GM23338 (cell line): ENCODE results near the gene ZNF821. TPM values are rescaled to one million over a fixed set of nuclear protein-coding genes. Genes with fewer than 3 reads are reported as not detected.

ENCODE experiments used
- ATAC-seq: fragments of 200-7000 bp; cut with Tn5 transposase; 3 replicates; pipeline ENCODE4 v1.9.1; 2020
- DNase-seq: peaks from one replicate; pipeline ENCODE4 v3.0.0-alpha.2; 2015; ENCODE audit warnings: low spot score
- H2AFZ ChIP-seq: fragments of 200-600 bp; sonication (generic); 2 replicates; pipeline ENCODE4 v1.8.0; 2016; ENCODE audit warnings: antibody characterized with exemption, mild to moderate bottlenecking, moderate library complexity
- H3F3A ChIP-seq: fragments of 200-600 bp; sonication (generic); replicated peaks from 2 replicates; pipeline ENCODE4 v1.8.0; 2017; ENCODE audit warnings: antibody characterized with exemption, mixed run types, low read depth
- H3K27ac ChIP-seq: fragments of 200-600 bp; sonication (generic); 2 replicates; pipeline ENCODE4 v1.6.1; 2016; ENCODE audit warnings: low read depth
- H3K27me3 ChIP-seq: fragments of 200-600 bp; sonication (generic); 2 replicates; pipeline ENCODE4 v1.8.0; 2016; ENCODE audit warnings: mild to moderate bottlenecking, mixed run types, moderate library complexity; ENCODE audit not compliant: insufficient read depth
- H3K36me3 ChIP-seq: fragments of 200-600 bp; sonication (generic); 2 replicates; pipeline ENCODE4 v1.8.0; 2016; ENCODE audit warnings: mild to moderate bottlenecking; ENCODE audit not compliant: insufficient read depth
- H3K4me1 ChIP-seq: fragments of 200-600 bp; sonication (generic); 2 replicates; pipeline ENCODE4 v1.8.0; 2016; ENCODE audit warnings: mild to moderate bottlenecking, moderate library complexity; ENCODE audit not compliant: insufficient read depth
- H3K4me2 ChIP-seq: fragments of 200-600 bp; sonication (generic); 2 replicates; pipeline ENCODE4 v1.7.1; 2017; ENCODE audit warnings: mixed run types
- H3K4me3 ChIP-seq: fragments of 200-600 bp; sonication (generic); 2 replicates; pipeline ENCODE4 v1.6.1; 2016; ENCODE audit warnings: mixed run types
- H3K79me2 ChIP-seq: fragments of 200-600 bp; sonication (generic); replicated peaks from 2 replicates; pipeline ENCODE4 v1.8.0; 2017; ENCODE audit warnings: mild to moderate bottlenecking; ENCODE audit not compliant: insufficient read depth
- H3K9me2 ChIP-seq: fragments of 200-600 bp; sonication (generic); 2 replicates; pipeline ENCODE4 v1.8.0; 2017; ENCODE audit not compliant: insufficient read depth
- H4K20me1 ChIP-seq: fragments of 200-600 bp; sonication (generic); replicated peaks from 2 replicates; pipeline ENCODE4 v1.8.0; 2017; ENCODE audit warnings: mild to moderate bottlenecking; ENCODE audit not compliant: insufficient read depth
- H3K27ac Mint-ChIP-seq: 2 replicates; pipeline ENCODE4 v1.8.0; 2020; ENCODE audit warnings: inconsistent platforms, mild to moderate bottlenecking, moderate library complexity, mixed read lengths
- H3K27me3 Mint-ChIP-seq: 3 replicates; pipeline ENCODE4 v1.8.0; 2022; ENCODE audit warnings: low read depth, mild to moderate bottlenecking, moderate library complexity, mixed read lengths, inconsistent platforms; ENCODE audit not compliant: insufficient read depth, poor library complexity
- H3K36me3 Mint-ChIP-seq: 3 replicates; pipeline ENCODE4 v1.8.0; 2021; ENCODE audit warnings: low read depth, mild to moderate bottlenecking, inconsistent platforms, moderate library complexity, mixed read lengths
- H3K4me1 Mint-ChIP-seq: 3 replicates; pipeline ENCODE4 v1.8.0; 2020; ENCODE audit warnings: mild to moderate bottlenecking, inconsistent platforms, mixed read lengths
- H3K4me3 Mint-ChIP-seq: 3 replicates; pipeline ENCODE4 v1.8.0; 2021; ENCODE audit warnings: moderate library complexity, mild to moderate bottlenecking, inconsistent platforms, mixed read lengths
- H3K9me3 Mint-ChIP-seq: 3 replicates; pipeline ENCODE4 v1.8.0; 2020; ENCODE audit warnings: moderate library complexity, mild to moderate bottlenecking, inconsistent platforms, mixed read lengths
- CREB1 ChIP-seq: fragments of 250-450 bp; sonication (Bioruptor Pico); IDR thresholded peaks from 2 replicates; pipeline ENCODE4 v1.5.0; 2020; ENCODE audit warnings: low read depth, mild to moderate bottlenecking, moderate library complexity
- EZH2 ChIP-seq: fragments of 200-600 bp; sonication (generic); IDR thresholded peaks from one replicate; pipeline ENCODE4 v1.8.0; 2017; ENCODE audit warnings: antibody characterized with exemption, mild to moderate bottlenecking, low read depth; ENCODE audit not compliant: unreplicated experiment
- EZH2phosphoT487 ChIP-seq: fragments of 200-600 bp; sonication (generic); IDR thresholded peaks from one replicate; pipeline ENCODE4 v1.8.1; 2018; ENCODE audit warnings: antibody characterized with exemption; ENCODE audit not compliant: unreplicated experiment
- JUNB ChIP-seq: IDR thresholded peaks from one replicate; pipeline ENCODE4 v1.6.1; 2016; ENCODE audit warnings: antibody characterized with exemption; ENCODE audit not compliant: unreplicated experiment
- NANOG ChIP-seq: IDR thresholded peaks from 2 replicates; pipeline ENCODE4 v1.6.1; 2016; ENCODE audit warnings: antibody characterized with exemption, borderline replicate concordance
- POLR2AphosphoS5 ChIP-seq: IDR thresholded peaks from 2 replicates; pipeline ENCODE4 v1.6.1; 2016; ENCODE audit warnings: antibody characterized with exemption, low read depth
- STAT1 ChIP-seq: IDR thresholded peaks from one replicate; pipeline ENCODE4 v1.6.1; 2016; ENCODE audit warnings: antibody characterized with exemption; ENCODE audit not compliant: unreplicated experiment
- ZNF114 ChIP-seq: fragments of 250-450 bp; sonication (Bioruptor Pico); IDR thresholded peaks from 2 replicates; pipeline ENCODE4 v1.5.0; 2020; ENCODE audit warnings: mild to moderate bottlenecking, moderate library complexity
- ZNF331 ChIP-seq: fragments of 250-450 bp; sonication (Bioruptor Pico); IDR thresholded peaks from 2 replicates; pipeline ENCODE4 v1.5.0; 2020; ENCODE audit warnings: low read depth, mild to moderate bottlenecking, moderate library complexity
- polyA plus RNA-seq: library from polyadenylated mRNA; unstranded; fragments of >200 nt; fragmentation: Nextera tagmentation; extraction: Ambion mirVana; gene quantifications from 2 replicates; pipeline ENCODE4 v1.2.1, GENCODE V29; 2016
- total RNA-seq: library from RNA; depleted of rRNA; stranded (reverse); fragments of >200 nt; shearing (Covaris generic); gene quantifications from 2 replicates; pipeline ENCODE4 v1.2.3, GENCODE V29; 2014
- TF ChIP-seq, protein P1 (sequence below): IDR thresholded peaks from 2 replicates; pipeline ENCODE4 v1.6.1; 2016; ENCODE audit warnings: antibody characterized with exemption
- TF ChIP-seq, protein P2 (sequence below), 2 experiments: fragments of 200-600 bp in 1 of 2; sonication (generic) in 1 of 2; conservative IDR thresholded peaks; 2 replicates each; pipeline versions ENCODE4 v1.5.1 to v1.6.1; 2016 to 2017; ENCODE audit warnings: antibody characterized with exemption in 2 of 2, low read depth in 2 of 2, mild to moderate bottlenecking in 2 of 2, moderate library complexity in 1 of 2
- TF ChIP-seq, protein P3 (sequence below): fragments of 250-450 bp; sonication (Bioruptor Pico); IDR thresholded peaks from 2 replicates; pipeline ENCODE4 v1.5.0; 2020; ENCODE audit warnings: mild to moderate bottlenecking, moderate library complexity
- TF ChIP-seq, protein P4 (sequence below): IDR thresholded peaks from one replicate; pipeline ENCODE4 v1.6.1; 2018; ENCODE audit warnings: antibody characterized with exemption; ENCODE audit not compliant: unreplicated experiment

ZNF821 gene
- total and polyA plus RNA-seq, 2 experiments from 2014 or later = 13.3 to 14.8 TPM

DNA sequence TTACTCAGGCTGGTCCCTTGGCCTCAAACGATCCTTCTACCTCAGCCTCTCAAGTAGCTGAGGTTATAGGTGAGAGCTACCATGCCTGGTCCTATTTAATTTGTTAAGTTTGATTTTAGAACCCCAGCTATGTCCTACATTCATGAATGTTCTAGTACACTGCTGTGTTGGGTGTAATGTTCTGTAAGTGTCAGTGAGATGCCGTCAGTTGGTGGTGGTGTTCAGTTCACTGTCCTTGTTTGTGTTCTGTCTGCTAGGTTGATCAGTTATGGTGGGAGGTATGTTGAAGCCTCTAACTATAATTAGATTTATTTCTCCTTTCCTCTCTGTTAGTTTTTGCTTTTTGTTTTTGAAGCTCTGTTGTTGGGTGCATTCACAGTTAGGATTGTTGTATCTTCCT, 19.6 kb upstream of the ZNF821 start:
- 0 out of 2 replicates have a peak, but pooled peaks cover 2% of the 10 kb centered on the region for H3F3A ChIP-seq
- TF ChIP-seq ZNF331 (no peak), JUNB (no peak), POLR2AphosphoS5 (no peak), CREB1 (CRISPR knock-in tag) (no peak), EZH2phosphoT487 (no peak), STAT1 (no peak), ZNF114 (no peak), NANOG (no peak), EZH2 (no peak)
- TF ChIP-seq, protein P1, sequence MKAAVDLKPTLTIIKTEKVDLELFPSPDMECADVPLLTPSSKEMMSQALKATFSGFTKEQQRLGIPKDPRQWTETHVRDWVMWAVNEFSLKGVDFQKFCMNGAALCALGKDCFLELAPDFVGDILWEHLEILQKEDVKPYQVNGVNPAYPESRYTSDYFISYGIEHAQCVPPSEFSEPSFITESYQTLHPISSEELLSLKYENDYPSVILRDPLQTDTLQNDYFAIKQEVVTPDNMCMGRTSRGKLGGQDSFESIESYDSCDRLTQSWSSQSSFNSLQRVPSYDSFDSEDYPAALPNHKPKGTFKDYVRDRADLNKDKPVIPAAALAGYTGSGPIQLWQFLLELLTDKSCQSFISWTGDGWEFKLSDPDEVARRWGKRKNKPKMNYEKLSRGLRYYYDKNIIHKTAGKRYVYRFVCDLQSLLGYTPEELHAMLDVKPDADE = no peak
- TF ChIP-seq, protein P2, sequence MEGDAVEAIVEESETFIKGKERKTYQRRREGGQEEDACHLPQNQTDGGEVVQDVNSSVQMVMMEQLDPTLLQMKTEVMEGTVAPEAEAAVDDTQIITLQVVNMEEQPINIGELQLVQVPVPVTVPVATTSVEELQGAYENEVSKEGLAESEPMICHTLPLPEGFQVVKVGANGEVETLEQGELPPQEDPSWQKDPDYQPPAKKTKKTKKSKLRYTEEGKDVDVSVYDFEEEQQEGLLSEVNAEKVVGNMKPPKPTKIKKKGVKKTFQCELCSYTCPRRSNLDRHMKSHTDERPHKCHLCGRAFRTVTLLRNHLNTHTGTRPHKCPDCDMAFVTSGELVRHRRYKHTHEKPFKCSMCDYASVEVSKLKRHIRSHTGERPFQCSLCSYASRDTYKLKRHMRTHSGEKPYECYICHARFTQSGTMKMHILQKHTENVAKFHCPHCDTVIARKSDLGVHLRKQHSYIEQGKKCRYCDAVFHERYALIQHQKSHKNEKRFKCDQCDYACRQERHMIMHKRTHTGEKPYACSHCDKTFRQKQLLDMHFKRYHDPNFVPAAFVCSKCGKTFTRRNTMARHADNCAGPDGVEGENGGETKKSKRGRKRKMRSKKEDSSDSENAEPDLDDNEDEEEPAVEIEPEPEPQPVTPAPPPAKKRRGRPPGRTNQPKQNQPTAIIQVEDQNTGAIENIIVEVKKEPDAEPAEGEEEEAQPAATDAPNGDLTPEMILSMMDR (conservative IDR thresholded peaks at IDR 0.05; ENCODE audit: low read depth in 2 of 2) = no peak
- TF ChIP-seq, protein P3, sequence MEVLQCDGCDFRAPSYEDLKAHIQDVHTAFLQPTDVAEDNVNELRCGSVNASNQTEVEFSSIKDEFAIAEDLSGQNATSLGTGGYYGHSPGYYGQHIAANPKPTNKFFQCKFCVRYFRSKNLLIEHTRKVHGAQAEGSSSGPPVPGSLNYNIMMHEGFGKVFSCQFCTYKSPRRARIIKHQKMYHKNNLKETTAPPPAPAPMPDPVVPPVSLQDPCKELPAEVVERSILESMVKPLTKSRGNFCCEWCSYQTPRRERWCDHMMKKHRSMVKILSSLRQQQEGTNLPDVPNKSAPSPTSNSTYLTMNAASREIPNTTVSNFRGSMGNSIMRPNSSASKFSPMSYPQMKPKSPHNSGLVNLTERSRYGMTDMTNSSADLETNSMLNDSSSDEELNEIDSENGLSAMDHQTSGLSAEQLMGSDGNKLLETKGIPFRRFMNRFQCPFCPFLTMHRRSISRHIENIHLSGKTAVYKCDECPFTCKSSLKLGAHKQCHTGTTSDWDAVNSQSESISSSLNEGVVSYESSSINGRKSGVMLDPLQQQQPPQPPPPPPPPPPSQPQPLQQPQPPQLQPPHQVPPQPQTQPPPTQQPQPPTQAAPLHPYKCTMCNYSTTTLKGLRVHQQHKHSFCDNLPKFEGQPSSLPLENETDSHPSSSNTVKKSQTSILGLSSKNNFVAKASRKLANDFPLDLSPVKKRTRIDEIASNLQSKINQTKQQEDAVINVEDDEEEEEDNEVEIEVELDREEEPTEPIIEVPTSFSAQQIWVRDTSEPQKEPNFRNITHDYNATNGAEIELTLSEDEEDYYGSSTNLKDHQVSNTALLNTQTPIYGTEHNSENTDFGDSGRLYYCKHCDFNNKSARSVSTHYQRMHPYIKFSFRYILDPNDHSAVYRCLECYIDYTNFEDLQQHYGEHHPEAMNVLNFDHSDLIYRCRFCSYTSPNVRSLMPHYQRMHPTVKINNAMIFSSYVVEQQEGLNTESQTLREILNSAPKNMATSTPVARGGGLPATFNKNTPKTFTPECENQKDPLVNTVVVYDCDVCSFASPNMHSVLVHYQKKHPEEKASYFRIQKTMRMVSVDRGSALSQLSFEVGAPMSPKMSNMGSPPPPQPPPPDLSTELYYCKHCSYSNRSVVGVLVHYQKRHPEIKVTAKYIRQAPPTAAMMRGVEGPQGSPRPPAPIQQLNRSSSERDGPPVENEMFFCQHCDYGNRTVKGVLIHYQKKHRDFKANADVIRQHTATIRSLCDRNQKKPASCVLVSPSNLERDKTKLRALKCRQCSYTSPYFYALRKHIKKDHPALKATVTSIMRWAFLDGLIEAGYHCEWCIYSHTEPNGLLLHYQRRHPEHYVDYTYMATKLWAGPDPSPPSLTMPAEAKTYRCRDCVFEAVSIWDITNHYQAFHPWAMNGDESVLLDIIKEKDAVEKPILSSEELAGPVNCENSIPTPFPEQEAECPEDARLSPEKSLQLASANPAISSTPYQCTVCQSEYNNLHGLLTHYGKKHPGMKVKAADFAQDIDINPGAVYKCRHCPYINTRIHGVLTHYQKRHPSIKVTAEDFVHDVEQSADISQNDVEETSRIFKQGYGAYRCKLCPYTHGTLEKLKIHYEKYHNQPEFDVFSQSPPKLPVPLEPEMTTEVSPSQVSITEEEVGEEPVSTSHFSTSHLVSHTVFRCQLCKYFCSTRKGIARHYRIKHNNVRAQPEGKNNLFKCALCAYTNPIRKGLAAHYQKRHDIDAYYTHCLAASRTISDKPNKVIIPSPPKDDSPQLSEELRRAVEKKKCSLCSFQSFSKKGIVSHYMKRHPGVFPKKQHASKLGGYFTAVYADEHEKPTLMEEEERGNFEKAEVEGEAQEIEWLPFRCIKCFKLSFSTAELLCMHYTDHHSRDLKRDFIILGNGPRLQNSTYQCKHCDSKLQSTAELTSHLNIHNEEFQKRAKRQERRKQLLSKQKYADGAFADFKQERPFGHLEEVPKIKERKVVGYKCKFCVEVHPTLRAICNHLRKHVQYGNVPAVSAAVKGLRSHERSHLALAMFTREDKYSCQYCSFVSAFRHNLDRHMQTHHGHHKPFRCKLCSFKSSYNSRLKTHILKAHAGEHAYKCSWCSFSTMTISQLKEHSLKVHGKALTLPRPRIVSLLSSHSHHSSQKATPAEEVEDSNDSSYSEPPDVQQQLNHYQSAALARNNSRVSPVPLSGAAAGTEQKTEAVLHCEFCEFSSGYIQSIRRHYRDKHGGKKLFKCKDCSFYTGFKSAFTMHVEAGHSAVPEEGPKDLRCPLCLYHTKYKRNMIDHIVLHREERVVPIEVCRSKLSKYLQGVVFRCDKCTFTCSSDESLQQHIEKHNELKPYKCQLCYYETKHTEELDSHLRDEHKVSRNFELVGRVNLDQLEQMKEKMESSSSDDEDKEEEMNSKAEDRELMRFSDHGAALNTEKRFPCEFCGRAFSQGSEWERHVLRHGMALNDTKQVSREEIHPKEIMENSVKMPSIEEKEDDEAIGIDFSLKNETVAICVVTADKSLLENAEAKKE (CRISPR knock-in tag) = no peak
- TF ChIP-seq, protein P4, sequence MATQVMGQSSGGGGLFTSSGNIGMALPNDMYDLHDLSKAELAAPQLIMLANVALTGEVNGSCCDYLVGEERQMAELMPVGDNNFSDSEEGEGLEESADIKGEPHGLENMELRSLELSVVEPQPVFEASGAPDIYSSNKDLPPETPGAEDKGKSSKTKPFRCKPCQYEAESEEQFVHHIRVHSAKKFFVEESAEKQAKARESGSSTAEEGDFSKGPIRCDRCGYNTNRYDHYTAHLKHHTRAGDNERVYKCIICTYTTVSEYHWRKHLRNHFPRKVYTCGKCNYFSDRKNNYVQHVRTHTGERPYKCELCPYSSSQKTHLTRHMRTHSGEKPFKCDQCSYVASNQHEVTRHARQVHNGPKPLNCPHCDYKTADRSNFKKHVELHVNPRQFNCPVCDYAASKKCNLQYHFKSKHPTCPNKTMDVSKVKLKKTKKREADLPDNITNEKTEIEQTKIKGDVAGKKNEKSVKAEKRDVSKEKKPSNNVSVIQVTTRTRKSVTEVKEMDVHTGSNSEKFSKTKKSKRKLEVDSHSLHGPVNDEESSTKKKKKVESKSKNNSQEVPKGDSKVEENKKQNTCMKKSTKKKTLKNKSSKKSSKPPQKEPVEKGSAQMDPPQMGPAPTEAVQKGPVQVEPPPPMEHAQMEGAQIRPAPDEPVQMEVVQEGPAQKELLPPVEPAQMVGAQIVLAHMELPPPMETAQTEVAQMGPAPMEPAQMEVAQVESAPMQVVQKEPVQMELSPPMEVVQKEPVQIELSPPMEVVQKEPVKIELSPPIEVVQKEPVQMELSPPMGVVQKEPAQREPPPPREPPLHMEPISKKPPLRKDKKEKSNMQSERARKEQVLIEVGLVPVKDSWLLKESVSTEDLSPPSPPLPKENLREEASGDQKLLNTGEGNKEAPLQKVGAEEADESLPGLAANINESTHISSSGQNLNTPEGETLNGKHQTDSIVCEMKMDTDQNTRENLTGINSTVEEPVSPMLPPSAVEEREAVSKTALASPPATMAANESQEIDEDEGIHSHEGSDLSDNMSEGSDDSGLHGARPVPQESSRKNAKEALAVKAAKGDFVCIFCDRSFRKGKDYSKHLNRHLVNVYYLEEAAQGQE = no peak
- no peaks in the 10 kb centered on the region for H3K27me3 Mint-ChIP-seq
- peaks cover 16% of the 10 kb centered on the region; the same call in 2 of the 3 replicates for H3K36me3 Mint-ChIP-seq
- no peaks in the 10 kb centered on the region for H3K9me3 Mint-ChIP-seq
- no peak overlapping the region for H2AFZ ChIP-seq
- H3K36me3 ChIP-seq = no peaks in the 10 kb centered on the region
- H3K4me2 ChIP-seq = no peak overlapping the region
- H4K20me1 ChIP-seq = peaks cover 99% of the 10 kb centered on the region
- H3K27me3 ChIP-seq = no peaks in the 10 kb centered on the region
- H3K9me2 ChIP-seq = no peaks in the 10 kb centered on the region
- H3K4me3 ChIP-seq = no peak overlapping the region
- ATAC-seq (no peak), DNase-seq (no peak)
- peaks cover 3% of the 10 kb centered on the region; the same call in 1 of the 2 replicates for H3K4me1 ChIP-seq
- peaks cover 5% of the 10 kb centered on the region for H3K4me1 Mint-ChIP-seq
- peaks cover 100% of the 10 kb centered on the region for H3K79me2 ChIP-seq
- no peak overlapping the region for H3K4me3 Mint-ChIP-seq
- H3K27ac ChIP-seq = no peak overlapping the region; the same call in 1 of the 2 replicates
- no peak overlapping the region for H3K27ac Mint-ChIP-seq
